ENCODE measurements around the gene EYA2. TPM values are rescaled to one million over a fixed set of nuclear protein-coding genes. Genes with fewer than 3 reads are reported as not detected.

Gene EYA2
- total RNA-seq, 4 donors from 2014 or later, result 8.9 to 18.0 (median 9.5) TPM

DNA sequence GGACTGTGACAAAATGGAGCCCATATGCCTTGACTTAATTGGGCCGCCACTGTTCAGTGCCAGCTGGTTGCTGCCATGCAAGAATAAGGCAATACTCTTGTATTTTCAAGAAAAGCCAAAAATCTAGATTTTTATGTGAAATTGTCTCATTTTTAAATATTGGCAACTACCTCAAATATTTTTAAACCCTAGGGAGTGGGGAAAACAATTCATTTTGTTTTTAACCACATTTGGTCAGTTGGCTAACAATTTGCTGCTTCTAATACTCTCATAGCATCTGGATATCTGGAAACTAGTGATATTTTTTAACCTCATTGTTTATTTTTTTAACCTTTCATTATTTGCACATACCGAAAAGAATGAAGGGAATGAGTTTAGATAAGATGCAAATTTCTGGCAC, 91.0 kb downstream of the EYA2 start:
- TF ChIP-seq, protein P1, sequence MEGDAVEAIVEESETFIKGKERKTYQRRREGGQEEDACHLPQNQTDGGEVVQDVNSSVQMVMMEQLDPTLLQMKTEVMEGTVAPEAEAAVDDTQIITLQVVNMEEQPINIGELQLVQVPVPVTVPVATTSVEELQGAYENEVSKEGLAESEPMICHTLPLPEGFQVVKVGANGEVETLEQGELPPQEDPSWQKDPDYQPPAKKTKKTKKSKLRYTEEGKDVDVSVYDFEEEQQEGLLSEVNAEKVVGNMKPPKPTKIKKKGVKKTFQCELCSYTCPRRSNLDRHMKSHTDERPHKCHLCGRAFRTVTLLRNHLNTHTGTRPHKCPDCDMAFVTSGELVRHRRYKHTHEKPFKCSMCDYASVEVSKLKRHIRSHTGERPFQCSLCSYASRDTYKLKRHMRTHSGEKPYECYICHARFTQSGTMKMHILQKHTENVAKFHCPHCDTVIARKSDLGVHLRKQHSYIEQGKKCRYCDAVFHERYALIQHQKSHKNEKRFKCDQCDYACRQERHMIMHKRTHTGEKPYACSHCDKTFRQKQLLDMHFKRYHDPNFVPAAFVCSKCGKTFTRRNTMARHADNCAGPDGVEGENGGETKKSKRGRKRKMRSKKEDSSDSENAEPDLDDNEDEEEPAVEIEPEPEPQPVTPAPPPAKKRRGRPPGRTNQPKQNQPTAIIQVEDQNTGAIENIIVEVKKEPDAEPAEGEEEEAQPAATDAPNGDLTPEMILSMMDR (IDR thresholded peaks at IDR 0.05), result no peak
- ATAC-seq (ENCODE audit: low FRiP score), result no peak
- no peak for DNase-seq (ENCODE audit: low spot score)

DNA sequence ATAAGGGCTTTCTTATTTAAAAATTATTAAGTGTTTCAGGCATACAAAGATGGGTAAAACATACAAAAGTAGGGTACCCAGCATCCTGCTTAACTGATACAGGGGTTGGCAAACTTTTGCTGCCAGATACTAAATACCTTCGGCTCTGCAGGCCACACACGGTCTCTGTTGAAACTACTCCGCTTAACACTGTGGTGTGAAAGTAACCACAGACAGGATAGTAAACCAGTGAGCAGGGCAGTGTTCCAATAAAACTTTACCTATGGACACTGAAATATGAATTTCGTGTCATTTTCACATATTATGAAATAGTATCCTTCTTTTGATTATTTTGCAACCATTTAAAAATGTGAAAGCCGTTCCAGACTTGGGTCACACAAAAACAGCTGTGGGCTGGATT, 92.4 kb downstream of the EYA2 start:
- no peak for DNase-seq (ENCODE audit: low spot score)
- ATAC-seq (ENCODE audit: low FRiP score), result no peak
- TF ChIP-seq, protein P1 (IDR thresholded peaks at IDR 0.05), result no peak

DNA sequence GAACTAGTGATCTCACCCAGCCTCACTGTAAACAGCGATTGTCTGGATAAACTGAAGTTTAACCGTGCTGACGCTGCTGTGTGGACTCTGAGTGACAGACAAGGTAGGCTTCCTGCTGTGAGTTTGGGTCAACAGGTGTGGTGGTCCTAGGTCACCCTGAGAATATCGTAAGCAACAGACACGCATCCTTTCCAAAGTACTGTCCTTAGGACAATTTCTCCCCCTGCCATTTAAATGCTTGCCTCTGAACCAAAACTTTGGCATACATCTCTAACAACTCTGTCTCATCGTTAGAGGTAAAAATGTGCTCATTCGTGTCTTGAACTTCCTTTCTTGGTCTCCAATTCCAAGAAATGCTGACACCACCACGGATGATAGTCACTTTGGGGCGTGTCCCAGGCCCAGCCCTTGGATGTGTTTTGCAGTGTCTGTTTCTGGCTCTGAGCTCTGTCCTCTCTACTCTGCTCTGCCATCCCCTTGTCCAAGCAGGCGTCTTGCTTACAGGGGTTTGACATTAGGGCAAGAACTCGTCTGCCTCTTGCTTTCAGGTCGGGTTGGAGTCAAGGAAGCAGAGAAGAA, 95.5 kb downstream of the EYA2 start:
- no peak for DNase-seq (ENCODE audit: low spot score)
- TF ChIP-seq, protein P1 (IDR thresholded peaks at IDR 0.05), result no peak
- ATAC-seq (ENCODE audit: low FRiP score), result no peak

DNA sequence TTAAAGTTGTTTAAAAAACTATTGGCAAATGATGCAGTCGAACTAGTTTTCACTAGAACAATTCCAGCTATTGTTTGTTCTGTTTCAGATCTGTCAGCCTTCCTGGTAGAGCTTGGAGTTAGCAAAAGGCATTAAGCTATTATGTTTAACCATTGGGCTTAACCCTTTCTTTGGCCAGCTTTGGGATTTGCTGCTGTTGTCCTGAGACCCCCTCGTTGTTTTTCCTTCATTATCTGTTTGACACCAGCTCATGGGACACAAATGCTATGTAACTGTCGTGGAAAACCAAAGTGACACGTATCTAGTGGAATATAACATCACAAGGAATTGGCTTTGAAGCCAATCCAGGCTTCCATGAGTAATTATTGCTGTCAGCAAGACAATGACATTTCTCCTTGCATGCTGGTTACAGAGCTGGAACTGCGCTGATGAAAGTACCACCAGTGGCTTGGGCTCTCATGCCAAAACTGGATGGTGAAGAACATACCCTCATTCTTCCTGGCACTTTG, 96.0 kb downstream of the EYA2 start:
- ATAC-seq (ENCODE audit: low FRiP score), result no peak
- TF ChIP-seq, protein P1 (IDR thresholded peaks at IDR 0.05), result no peak

DNA sequence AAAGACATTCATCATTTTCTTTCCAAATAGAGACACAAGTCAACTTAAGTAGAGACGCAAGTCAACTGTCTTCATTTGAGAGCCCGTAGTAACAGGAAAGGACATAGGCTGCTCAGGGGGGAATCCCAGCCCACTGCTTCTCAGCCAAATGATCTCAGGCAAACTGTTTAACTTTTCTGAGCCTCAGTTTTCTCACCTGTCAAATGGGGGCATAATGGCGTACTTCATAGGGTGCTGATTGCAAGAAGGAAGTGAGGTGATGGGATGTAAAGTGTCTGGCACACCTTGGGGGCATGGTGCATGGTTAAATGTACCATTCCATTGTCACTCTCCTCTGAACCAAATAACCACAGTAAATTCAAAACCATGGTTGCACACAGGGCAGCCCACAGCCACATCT, 96.5 kb downstream of the EYA2 start:
- TF ChIP-seq, protein P1 (IDR thresholded peaks at IDR 0.05), result no peak
- no peak for ATAC-seq (ENCODE audit: low FRiP score)

More for the DNA sequence above, 96.0 kb downstream of the EYA2 start:
- no peak for DNase-seq (ENCODE audit: low spot score)

DNA sequence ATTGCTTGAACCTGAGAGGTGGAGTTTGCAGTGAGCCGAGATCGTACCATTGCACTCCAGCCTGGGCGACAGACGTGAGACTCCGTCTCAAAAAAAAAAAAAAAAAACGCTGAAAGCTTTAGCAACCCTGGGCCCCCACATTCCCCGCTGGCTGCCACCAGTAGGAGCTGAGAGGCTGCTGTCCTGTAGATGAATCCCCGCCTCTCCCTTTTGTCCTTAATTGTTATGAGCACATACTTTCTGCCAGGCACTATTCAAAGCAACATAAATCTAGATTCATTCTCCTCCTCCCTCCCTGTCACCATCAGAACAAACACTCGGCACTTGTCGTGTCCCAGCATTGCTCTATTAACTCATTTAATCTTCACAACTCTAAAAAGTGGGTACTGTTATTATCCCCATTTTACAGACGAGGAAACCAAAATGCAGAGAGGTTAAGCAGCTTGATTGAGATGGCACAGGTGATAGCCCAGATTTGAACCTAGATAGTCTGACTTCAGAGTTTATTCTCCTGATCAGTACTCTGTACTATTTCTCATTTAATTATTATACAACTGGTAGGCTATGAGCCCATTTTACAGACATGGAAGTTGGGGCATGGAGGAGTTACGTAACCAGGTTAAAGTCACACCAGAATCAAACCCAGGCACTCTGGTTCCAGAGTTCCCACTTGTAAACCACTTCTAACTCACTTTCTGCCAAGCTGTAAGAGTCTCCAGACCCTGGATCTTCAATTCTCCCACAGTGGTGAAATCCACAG, 97.4 kb downstream of the EYA2 start:
- DNase-seq (ENCODE audit: low spot score) (no peak), ATAC-seq (ENCODE audit: low FRiP score) (no peak)
- TF ChIP-seq, protein P1 (IDR thresholded peaks at IDR 0.05), result no peak

More for the DNA sequence above, 96.5 kb downstream of the EYA2 start:
- no peak for DNase-seq (ENCODE audit: low spot score)

DNA sequence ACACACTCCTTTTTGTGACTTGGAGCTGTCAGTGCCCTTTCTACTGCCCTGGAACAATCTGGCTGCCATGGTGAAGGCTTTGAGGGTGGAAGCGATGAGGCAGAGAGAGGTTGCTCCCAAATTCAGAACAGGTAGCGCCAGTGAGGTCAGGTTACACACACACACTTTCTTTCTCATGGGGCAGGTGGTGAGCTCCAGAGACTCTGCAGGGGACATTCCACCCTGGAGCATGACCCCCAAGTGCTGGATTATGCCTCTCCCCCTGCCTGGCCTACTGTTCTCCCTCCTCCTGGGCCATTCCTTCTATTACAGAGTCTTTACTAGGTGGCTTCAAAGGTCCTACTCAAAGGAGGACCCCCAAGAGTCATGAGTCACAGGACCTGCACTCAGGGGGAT, 98.0 kb downstream of the EYA2 start:
- ATAC-seq (ENCODE audit: low FRiP score) (no peak), DNase-seq (ENCODE audit: low spot score) (no peak)
- TF ChIP-seq, protein P1 (IDR thresholded peaks at IDR 0.05), result no peak
